CD14-positive monocyte (primary cell): Measurements from ENCODE around the gene SAFB2. TPM values are rescaled to one million over a fixed set of nuclear protein-coding genes. Genes with fewer than 3 reads are reported as not detected.

Experiments
- DNase-seq, 3 donors: peaks; one replicate each; pipeline ENCODE4 v3.0.0-alpha.2; 2011 to 2022
- H2AFZ ChIP-seq: 2 replicates; pipeline ENCODE4 v1.6.0; 2012; ENCODE audit warnings: mild to moderate bottlenecking, low read depth, low read length, inconsistent platforms; ENCODE audit not compliant: insufficient read depth, poor library complexity, severe bottlenecking
- H3K27ac ChIP-seq, 2 donors: 1 replicate in 1 of 2; 2 replicates in 1 of 2; pipeline ENCODE4 v1.5.1; 2012 to 2013; ENCODE audit warnings: low read length in 2 of 2, control low read depth in 1 of 2, inconsistent platforms in 1 of 2, low read depth in 1 of 2, mild to moderate bottlenecking in 1 of 2
- H3K27me3 ChIP-seq, 2 donors: one replicate each; pipeline versions ENCODE4 v1.6.0 to v1.6.1; 2011 to 2013; ENCODE audit warnings: low read length in 2 of 2; ENCODE audit not compliant: control insufficient read depth in 2 of 2, insufficient read depth in 2 of 2
- H3K36me3 ChIP-seq, 2 donors: replicated peaks in 1 of 2; 1 replicate in 1 of 2; 2 replicates in 1 of 2; pipeline versions ENCODE4 v1.5.1 to v1.6.1; 2012 to 2013; ENCODE audit warnings: low read length in 2 of 2, control low read depth in 1 of 2, inconsistent platforms in 1 of 2, mild to moderate bottlenecking in 1 of 2; ENCODE audit not compliant: insufficient read depth in 2 of 2, control insufficient read depth in 1 of 2
- H3K4me1 ChIP-seq, 2 donors: 1 replicate in 1 of 2; 2 replicates in 1 of 2; pipeline versions ENCODE4 v1.5.1 to v1.6.1; 2012 to 2013; ENCODE audit warnings: low read length in 2 of 2, control low read depth in 1 of 2, inconsistent platforms in 1 of 2, mild to moderate bottlenecking in 1 of 2, moderate library complexity in 1 of 2; ENCODE audit not compliant: insufficient read depth in 2 of 2, control insufficient read depth in 1 of 2
- H3K4me2 ChIP-seq: replicated peaks from 2 replicates; pipeline ENCODE3; 2012; ENCODE audit warnings: low read length, moderate library complexity, mild to moderate bottlenecking; ENCODE audit not compliant: poor library complexity, severe bottlenecking; ENCODE audit errors: extremely low read depth
- H3K4me3 ChIP-seq, 3 experiments: fragments of 200-600 bp in 1 of 3; sonication (generic) in 1 of 3; replicated peaks in 1 of 3; 1 replicate in 2 of 3; 2 replicates in 1 of 3; pipeline ENCODE4 v1.5.1; 2011 to 2013; ENCODE audit warnings: low read length in 3 of 3, mild to moderate bottlenecking in 3 of 3, control low read depth in 2 of 3, low read depth in 2 of 3, inconsistent platforms in 1 of 3, moderate library complexity in 1 of 3
- H3K79me2 ChIP-seq: 2 replicates; pipeline ENCODE4 v1.6.0; 2012; ENCODE audit warnings: mild to moderate bottlenecking, control low read depth, inconsistent platforms, low read length, moderate library complexity; ENCODE audit not compliant: insufficient read depth
- H3K9ac ChIP-seq: 2 replicates; pipeline ENCODE4 v1.6.0; 2017; ENCODE audit warnings: low read length, mild to moderate bottlenecking; ENCODE audit not compliant: insufficient read depth, poor library complexity, severe bottlenecking
- H3K9me3 ChIP-seq, 2 donors: replicated peaks in 1 of 2; 1 replicate in 1 of 2; 2 replicates in 1 of 2; pipeline versions ENCODE4 v1.5.1 to v1.6.1; 2012 to 2013; ENCODE audit warnings: low read length in 2 of 2, control low read depth in 1 of 2; ENCODE audit not compliant: control insufficient read depth in 1 of 2, insufficient read depth in 1 of 2
- H4K20me1 ChIP-seq: 2 replicates; pipeline ENCODE4 v1.6.0; 2012; ENCODE audit warnings: mild to moderate bottlenecking, low read length, control low read depth, moderate library complexity; ENCODE audit not compliant: insufficient read depth
- H3K27ac Mint-ChIP-seq, 7 donors: one replicate each; pipeline ENCODE4 v1.8.0; 2020; ENCODE audit warnings: mild to moderate bottlenecking in 7 of 7, mixed read lengths in 7 of 7, moderate library complexity in 6 of 7, inconsistent platforms in 2 of 7
- H3K27me3 Mint-ChIP-seq, 3 donors: one replicate each; pipeline ENCODE4 v1.8.0; 2021 to 2022; ENCODE audit warnings: low read depth in 3 of 3, mild to moderate bottlenecking in 3 of 3, mixed read lengths in 3 of 3, moderate library complexity in 3 of 3, inconsistent platforms in 1 of 3
- H3K36me3 Mint-ChIP-seq, 2 donors: one replicate each; pipeline ENCODE4 v1.8.0; 2020; ENCODE audit warnings: mixed read lengths in 2 of 2, inconsistent platforms in 1 of 2, mild to moderate bottlenecking in 1 of 2
- H3K4me1 Mint-ChIP-seq: one replicate; pipeline ENCODE4 v1.8.0; 2020; ENCODE audit warnings: mild to moderate bottlenecking, mixed read lengths
- H3K4me3 Mint-ChIP-seq, 2 donors: one replicate each; pipeline ENCODE4 v1.8.0; 2020; ENCODE audit warnings: mild to moderate bottlenecking in 2 of 2, mixed read lengths in 2 of 2, moderate library complexity in 1 of 2
- H3K9me3 Mint-ChIP-seq, 7 donors: one replicate each; pipeline ENCODE4 v1.8.0; 2020 to 2022; ENCODE audit warnings: mixed read lengths in 7 of 7, mild to moderate bottlenecking in 6 of 7, moderate library complexity in 6 of 7, inconsistent platforms in 2 of 7
- WGBS: methylation state at CpG from one replicate; pipeline ENCODE4 v1.1.5; 2013; ENCODE audit warnings: missing lambda C conversion rate; ENCODE audit not compliant: insufficient coverage; 5-methylcytosine and 5-hydroxymethylcytosine counted together
- intact Hi-C, 2 donors: fragments of 100-400 bp; cut with micrococcal nuclease; formaldehyde crosslinking; loops; one replicate each; pipeline versions ENCODE4 v1.15.0 to v1.15.1; 2023
- polyA plus RNA-seq, 3 donors: library from polyadenylated mRNA; depleted of rRNA in 1 of 3; unstranded in 2 of 3; stranded (reverse) in 1 of 3; fragments of 300-500 nt in 2 of 3; fragments of >200 nt in 1 of 3; fragmentation: Illumina TruSeq in 2 of 3; gene quantifications; 1 replicate in 2 of 3; 2 replicates in 1 of 3; pipeline ENCODE4 v1.2.3, GENCODE V29; 2012 to 2021
- TF ChIP-seq, protein P1 (sequence below): fragments of 200-600 bp; IDR thresholded peaks from one replicate; pipeline ENCODE4 v1.8.0; 2022; ENCODE audit warnings: antibody characterized with exemption, mild to moderate bottlenecking

SAFB2 gene
- polyA plus RNA-seq, 3 donors: 7.5 to 53.4 (median 14.7) TPM

DNA sequence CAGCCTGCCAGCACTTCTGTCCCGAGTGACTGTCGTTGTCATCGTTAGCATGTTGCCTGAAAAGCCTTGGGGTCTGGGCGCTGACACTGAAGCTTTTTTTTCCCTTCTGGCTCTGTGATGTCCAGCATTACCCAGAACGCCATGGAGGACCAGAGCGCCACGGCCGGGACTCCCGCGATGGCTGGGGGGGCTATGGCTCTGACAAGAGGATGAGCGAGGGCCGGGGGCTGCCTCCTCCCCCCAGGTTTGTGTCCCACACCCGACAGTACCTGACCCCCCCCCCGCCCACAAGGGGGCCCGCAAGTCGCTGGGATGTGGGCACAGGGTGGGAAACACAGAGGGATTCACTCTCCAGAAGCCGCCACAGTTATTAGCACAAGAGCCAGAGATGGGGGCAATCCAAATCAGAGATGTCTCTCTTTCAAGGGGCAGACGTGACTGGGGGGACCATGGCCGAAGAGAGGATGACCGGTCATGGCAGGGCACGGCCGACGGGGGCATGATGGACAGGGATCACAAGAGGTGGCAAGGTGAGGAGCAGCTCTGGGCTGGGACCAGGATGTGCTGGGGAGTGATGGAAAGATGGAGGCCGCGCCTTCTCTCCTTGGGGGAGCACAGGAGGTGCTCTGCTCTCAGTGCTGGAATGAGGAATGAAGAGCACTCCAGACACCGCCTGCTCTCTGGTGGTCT is 44.5 kb upstream of the SAFB2 start:
- Histone ChIP-seq H3K27ac (no peak overlapping the region), H3K36me3 (peaks cover 81 to 94% of the 10 kb centered on the region in 2 donors), H3K27me3 (no peaks in the 10 kb centered on the region), H2AFZ (no peak overlapping the region), H3K4me3 (no peak overlapping the region), H3K4me1 (no peaks in the 10 kb centered on the region), H3K79me2 (no peaks in the 10 kb centered on the region), H3K9ac (no peak overlapping the region), H3K9me3 (no peaks in the 10 kb centered on the region), H3K4me2 (no peak overlapping the region), H4K20me1 (peaks cover 68% of the 10 kb centered on the region)
- Mint-ChIP-seq H3K27ac (peak overlapping the region in 1 of 7 donors; percentile 55), H3K4me3 (no peak overlapping the region), H3K27me3 (no peaks in the 10 kb centered on the region), H3K36me3 (peaks cover 75 to 96% of the 10 kb centered on the region in 2 donors), H3K4me1 (no peaks in the 10 kb centered on the region), H3K9me3 (no peaks in the 10 kb centered on the region)
- WGBS: 96% methylated on average over 14 of the region's 26 CpGs
- intact Hi-C loops: no loop called here
- no peak for DNase-seq
- TF ChIP-seq, protein P1, sequence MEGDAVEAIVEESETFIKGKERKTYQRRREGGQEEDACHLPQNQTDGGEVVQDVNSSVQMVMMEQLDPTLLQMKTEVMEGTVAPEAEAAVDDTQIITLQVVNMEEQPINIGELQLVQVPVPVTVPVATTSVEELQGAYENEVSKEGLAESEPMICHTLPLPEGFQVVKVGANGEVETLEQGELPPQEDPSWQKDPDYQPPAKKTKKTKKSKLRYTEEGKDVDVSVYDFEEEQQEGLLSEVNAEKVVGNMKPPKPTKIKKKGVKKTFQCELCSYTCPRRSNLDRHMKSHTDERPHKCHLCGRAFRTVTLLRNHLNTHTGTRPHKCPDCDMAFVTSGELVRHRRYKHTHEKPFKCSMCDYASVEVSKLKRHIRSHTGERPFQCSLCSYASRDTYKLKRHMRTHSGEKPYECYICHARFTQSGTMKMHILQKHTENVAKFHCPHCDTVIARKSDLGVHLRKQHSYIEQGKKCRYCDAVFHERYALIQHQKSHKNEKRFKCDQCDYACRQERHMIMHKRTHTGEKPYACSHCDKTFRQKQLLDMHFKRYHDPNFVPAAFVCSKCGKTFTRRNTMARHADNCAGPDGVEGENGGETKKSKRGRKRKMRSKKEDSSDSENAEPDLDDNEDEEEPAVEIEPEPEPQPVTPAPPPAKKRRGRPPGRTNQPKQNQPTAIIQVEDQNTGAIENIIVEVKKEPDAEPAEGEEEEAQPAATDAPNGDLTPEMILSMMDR: no peak

- peaks cover 74% of the 10 kb centered on the region for H4K20me1 ChIP-seq
- peaks cover 81 to 98% of the 10 kb centered on the region in 2 donors for H3K36me3 Mint-ChIP-seq
- no peaks in the 10 kb centered on the region for H3K9me3 Mint-ChIP-seq
- H3K27me3 Mint-ChIP-seq: no peaks in the 10 kb centered on the region
- H3K4me1 ChIP-seq: no peaks in the 10 kb centered on the region
- no peak overlapping the region for H3K27ac ChIP-seq
- no peak overlapping the region for H3K9ac ChIP-seq
- H3K36me3 ChIP-seq: peaks cover 88 to 95% of the 10 kb centered on the region in 2 donors
- H3K4me1 Mint-ChIP-seq: no peaks in the 10 kb centered on the region
- WGBS: 90% methylated on average over 6 of the region's 10 CpGs
- no peak overlapping the region for H3K4me3 Mint-ChIP-seq
- H3K27ac Mint-ChIP-seq: peak overlapping the region in 2 of 7 donors; percentile 2 to 55
- no peaks in the 10 kb centered on the region for H3K79me2 ChIP-seq
- H3K9me3 ChIP-seq: no peaks in the 10 kb centered on the region
- H3K4me3 ChIP-seq: no peak overlapping the region
- H3K27me3 ChIP-seq: no peaks in the 10 kb centered on the region
- intact Hi-C loops: no loop called here
- TF ChIP-seq, protein P1: no peak
- no peak overlapping the region for H2AFZ ChIP-seq
- no peak for DNase-seq
- H3K4me2 ChIP-seq: no peak overlapping the region
Observed at GRCh38 chr19:5665781-5666513, 43.4 kb upstream of the SAFB2 start.
